Gastrocnemius medialis (tissue), 4 donors: ENCODE measurements around the gene ADAMTSL3. TPM values are rescaled to one million over a fixed set of nuclear protein-coding genes. Genes with fewer than 3 reads are reported as not detected.

Experiments
- ATAC-seq, 2 donors: fragments of 150-250 bp; one replicate each; pipeline ENCODE4 v1.9.1; 2016
- DNase-seq, 2 donors: peaks; one replicate each; pipeline ENCODE4 v3.0.0-alpha.2; 2019
- H3K27ac ChIP-seq, 4 donors: fragments of 200-600 bp; sonication (generic); 1 replicate in 1 of 4; 2 replicates in 3 of 4; pipeline ENCODE4 v1.5.1; 2016 to 2018; ENCODE audit warnings: mild to moderate bottlenecking in 2 of 4, moderate library complexity in 1 of 4
- H3K27me3 ChIP-seq, 3 donors: fragments of 200-600 bp; sonication (generic) in 2 of 3; 1 replicate in 1 of 3; 2 replicates in 2 of 3; pipeline versions ENCODE4 v1.5.1 to v1.6.0; 2016 to 2019; ENCODE audit warnings: mild to moderate bottlenecking in 1 of 3, moderate library complexity in 1 of 3
- H3K36me3 ChIP-seq, 2 donors: fragments of 200-600 bp; sonication (generic) in 1 of 2; one replicate each; pipeline ENCODE4 v1.5.1; 2017 to 2018
- H3K4me1 ChIP-seq, 2 donors: fragments of 200-600 bp; sonication (generic) in 1 of 2; one replicate each; pipeline ENCODE4 v1.5.1; 2016 to 2017; ENCODE audit warnings: mild to moderate bottlenecking in 2 of 2
- H3K4me3 ChIP-seq, 4 donors: fragments of 200-600 bp; sonication (generic) in 3 of 4; 1 replicate in 1 of 4; 2 replicates in 3 of 4; pipeline ENCODE4 v1.5.1; 2016 to 2019; ENCODE audit warnings: mild to moderate bottlenecking in 2 of 4
- H3K9me3 ChIP-seq, 3 donors: fragments of 200-600 bp; sonication (generic) in 2 of 3; 1 replicate in 1 of 3; 2 replicates in 2 of 3; pipeline ENCODE4 v1.5.1; 2016 to 2019
- CTCF ChIP-seq, 5 experiments: fragments of 450-650 bp in 3 of 5; fragments of 200-600 bp in 2 of 5; sonication (generic) in 2 of 5; IDR thresholded peaks in 4 of 5; conservative IDR thresholded peaks in 1 of 5; 1 replicate in 4 of 5; 2 replicates in 1 of 5; pipeline ENCODE4 v1.5.1; 2016 to 2019; ENCODE audit warnings: antibody characterized with exemption in 5 of 5, mild to moderate bottlenecking in 3 of 5, moderate library complexity in 3 of 5
- POLR2A ChIP-seq, 2 donors: fragments of 450-650 bp; IDR thresholded peaks; one replicate each; pipeline ENCODE4 v1.6.1; 2017; ENCODE audit warnings: antibody characterized with exemption in 2 of 2, mild to moderate bottlenecking in 2 of 2, moderate library complexity in 2 of 2
- in situ Hi-C, 4 donors: fragments of 200-750 bp; cut with MboI; loops; one replicate each; pipeline versions ENCODE4 v1.15.0 to v1.8.0; 2017; ENCODE audit warnings: low sequenced_read_pairs in 4 of 4
- intact Hi-C: fragments of 100-400 bp; cut with DNase I; formaldehyde crosslinking; loops from one replicate; pipeline ENCODE4 v1.15.1; 2023; ENCODE audit warnings: low total_unique reads
- total RNA-seq, 4 donors: library from RNA; depleted of rRNA; stranded (reverse); fragments of >200 nt; gene quantifications; one replicate each; pipeline versions ENCODE4 v1.1.0 to v1.2.3, GENCODE V29; 2016

ADAMTSL3 gene
- total RNA-seq, 4 donors from 2014 or later: 0.66 to 2.9 (median 0.76) TPM

DNA sequence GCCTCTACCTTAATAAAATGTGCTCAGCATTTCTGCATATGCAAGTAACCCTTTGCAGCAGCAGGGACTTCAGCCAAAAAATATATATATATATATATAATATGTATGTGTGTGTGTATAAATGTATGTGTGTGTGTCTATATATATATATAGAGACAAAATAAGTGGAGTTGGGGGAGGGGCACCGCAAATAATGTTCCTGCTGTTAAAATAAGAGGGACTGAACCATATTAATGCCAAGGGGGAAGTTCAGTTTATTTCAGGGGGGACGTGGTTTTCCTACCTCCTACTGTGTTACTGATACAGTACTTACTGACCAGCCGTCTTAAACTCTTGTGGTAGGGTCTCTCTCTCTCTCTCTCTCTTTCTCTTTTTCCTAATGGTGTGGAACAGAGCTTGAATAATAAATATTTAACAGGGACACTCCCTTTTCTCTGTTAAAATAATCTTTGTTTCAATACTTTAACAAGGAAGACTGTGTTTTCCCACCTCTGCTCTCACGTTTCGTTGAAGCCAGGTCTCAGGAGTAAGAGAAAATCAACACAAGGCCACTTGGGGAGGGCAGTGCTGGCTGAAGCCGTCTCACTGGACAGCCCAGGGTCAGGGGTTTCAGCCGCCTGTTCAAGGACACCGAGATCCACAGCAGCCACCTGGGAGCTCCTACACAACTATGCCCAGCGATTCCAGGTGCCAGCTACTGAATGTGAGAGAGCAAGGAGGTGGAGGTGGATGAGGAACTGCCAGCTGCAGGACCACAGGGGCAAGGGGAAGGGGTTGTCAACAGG is 42.8 kb upstream of the ADAMTSL3 start:
- no peaks in the 10 kb centered on the region for H3K27me3 ChIP-seq
- no peak overlapping the region for H3K4me3 ChIP-seq
- in situ Hi-C loops: no loop called here
- intact Hi-C loops: no loop called here
- DNase-seq: no peak
- no peak overlapping the region for H3K27ac ChIP-seq
- H3K4me1 ChIP-seq: no peaks in the 10 kb centered on the region
- H3K36me3 ChIP-seq: no peaks in the 10 kb centered on the region
- no peaks in the 10 kb centered on the region for H3K9me3 ChIP-seq
- no peak for TF ChIP-seq POLR2A (IDR thresholded peaks at IDR 0.05)
- TF ChIP-seq CTCF (IDR thresholded peaks at IDR 0.05 in 4 of 5, conservative IDR thresholded peaks at IDR 0.05 in 1 of 5): no peak
- ATAC-seq: no peak

GRCh38 chr15:83612226-83612625 is 41.7 kb upstream of the ADAMTSL3 start:
- no peak overlapping the region for H3K4me3 ChIP-seq
- no peak for TF ChIP-seq POLR2A (IDR thresholded peaks at IDR 0.05)
- no peak for TF ChIP-seq CTCF (IDR thresholded peaks at IDR 0.05 in 4 of 5, conservative IDR thresholded peaks at IDR 0.05 in 1 of 5)
- intact Hi-C loops (no loop called here), in situ Hi-C loops (no loop called here)
- no peaks in the 10 kb centered on the region for H3K9me3 ChIP-seq
- H3K4me1 ChIP-seq: no peaks in the 10 kb centered on the region
- H3K27ac ChIP-seq: no peak overlapping the region
- H3K27me3 ChIP-seq: no peaks in the 10 kb centered on the region
- no peaks in the 10 kb centered on the region for H3K36me3 ChIP-seq
- DNase-seq (no peak), ATAC-seq (no peak)

- Histone ChIP-seq H3K4me3 (no peak overlapping the region), H3K27me3 (no peaks in the 10 kb centered on the region), H3K27ac (no peak overlapping the region), H3K4me1 (no peaks in the 10 kb centered on the region), H3K9me3 (no peaks in the 10 kb centered on the region), H3K36me3 (no peaks in the 10 kb centered on the region)
- ATAC-seq (no peak), DNase-seq (no peak)
- in situ Hi-C loops: no loop called here
- no peak for TF ChIP-seq POLR2A (IDR thresholded peaks at IDR 0.05)
- TF ChIP-seq CTCF (IDR thresholded peaks at IDR 0.05 in 4 of 5, conservative IDR thresholded peaks at IDR 0.05 in 1 of 5): no peak
- intact Hi-C loops: no loop called here
Observed at GRCh38 chr15:83612898-83613635, 40.9 kb upstream of the ADAMTSL3 start.

DNA sequence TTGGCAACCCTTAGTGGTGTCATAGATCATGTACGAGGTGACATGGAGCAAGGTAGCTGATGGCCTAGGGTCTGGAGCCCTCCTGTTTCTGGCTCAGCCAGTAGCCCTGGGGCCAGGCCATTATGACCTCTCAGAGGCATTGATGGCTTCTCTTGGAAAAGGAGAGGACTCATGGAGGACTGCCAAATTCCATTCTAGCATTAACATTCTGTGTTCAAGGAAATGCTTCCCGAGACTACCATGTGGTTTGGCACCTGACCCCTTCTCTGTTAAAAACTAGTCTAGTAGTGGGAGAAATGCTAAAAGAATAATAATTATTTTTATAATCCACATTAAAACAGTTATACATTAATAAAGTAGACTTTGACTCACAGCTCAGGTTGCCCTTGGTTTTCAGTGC is 40.2 kb upstream of the ADAMTSL3 start:
- ATAC-seq (no peak), DNase-seq (no peak)
- Histone ChIP-seq H3K4me3 (no peak overlapping the region), H3K27me3 (no peaks in the 10 kb centered on the region), H3K4me1 (no peaks in the 10 kb centered on the region), H3K27ac (no peak overlapping the region), H3K36me3 (no peaks in the 10 kb centered on the region), H3K9me3 (no peaks in the 10 kb centered on the region)
- intact Hi-C loops: no loop called here
- in situ Hi-C loops: no loop called here
- no peak for TF ChIP-seq CTCF (IDR thresholded peaks at IDR 0.05 in 4 of 5, conservative IDR thresholded peaks at IDR 0.05 in 1 of 5)
- TF ChIP-seq POLR2A (IDR thresholded peaks at IDR 0.05): no peak
